CD4-positive, alpha-beta T cell treated with Interleukin-1 beta for 1 hour (primary cell): ENCODE measurements around the gene JARID2.

Source experiments
- DNase-seq, 2 donors: peaks; one replicate each; pipeline ENCODE4 v3.0.0-alpha.2; 2020 to 2022

JARID2 gene

DNA sequence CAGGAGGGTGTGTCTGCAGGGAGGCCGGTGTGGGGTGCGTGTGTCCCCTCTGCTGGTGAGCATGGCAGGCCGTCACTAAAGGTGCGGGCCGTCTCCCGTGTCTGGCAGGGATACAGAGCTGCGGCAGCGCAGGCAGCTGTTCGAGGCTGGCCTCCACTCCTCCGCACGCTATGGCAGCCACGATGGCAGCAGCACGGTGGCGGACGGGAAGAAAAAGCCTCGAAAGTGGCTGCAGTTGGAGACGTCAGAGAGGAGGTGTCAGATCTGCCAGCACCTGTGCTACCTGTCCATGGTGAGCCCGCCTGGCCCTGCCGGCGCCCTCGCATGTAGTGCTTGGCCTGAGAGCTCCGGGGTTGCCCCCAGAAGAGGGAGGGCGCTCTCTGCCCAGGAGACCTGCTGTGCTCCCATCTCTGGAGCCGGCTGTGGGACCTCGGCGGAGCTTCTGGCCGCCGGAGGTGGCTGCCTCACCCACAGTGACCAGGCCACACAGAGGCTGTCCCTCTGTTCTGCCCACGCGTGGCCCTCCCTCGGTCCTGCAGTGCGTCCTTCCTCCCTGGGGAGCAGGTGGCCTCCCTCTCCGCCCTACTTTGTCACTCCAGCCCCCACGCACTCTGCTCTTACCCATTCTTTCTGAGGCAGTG, 267.4 kb downstream of the JARID2 start:
- no peak for DNase-seq

DNA sequence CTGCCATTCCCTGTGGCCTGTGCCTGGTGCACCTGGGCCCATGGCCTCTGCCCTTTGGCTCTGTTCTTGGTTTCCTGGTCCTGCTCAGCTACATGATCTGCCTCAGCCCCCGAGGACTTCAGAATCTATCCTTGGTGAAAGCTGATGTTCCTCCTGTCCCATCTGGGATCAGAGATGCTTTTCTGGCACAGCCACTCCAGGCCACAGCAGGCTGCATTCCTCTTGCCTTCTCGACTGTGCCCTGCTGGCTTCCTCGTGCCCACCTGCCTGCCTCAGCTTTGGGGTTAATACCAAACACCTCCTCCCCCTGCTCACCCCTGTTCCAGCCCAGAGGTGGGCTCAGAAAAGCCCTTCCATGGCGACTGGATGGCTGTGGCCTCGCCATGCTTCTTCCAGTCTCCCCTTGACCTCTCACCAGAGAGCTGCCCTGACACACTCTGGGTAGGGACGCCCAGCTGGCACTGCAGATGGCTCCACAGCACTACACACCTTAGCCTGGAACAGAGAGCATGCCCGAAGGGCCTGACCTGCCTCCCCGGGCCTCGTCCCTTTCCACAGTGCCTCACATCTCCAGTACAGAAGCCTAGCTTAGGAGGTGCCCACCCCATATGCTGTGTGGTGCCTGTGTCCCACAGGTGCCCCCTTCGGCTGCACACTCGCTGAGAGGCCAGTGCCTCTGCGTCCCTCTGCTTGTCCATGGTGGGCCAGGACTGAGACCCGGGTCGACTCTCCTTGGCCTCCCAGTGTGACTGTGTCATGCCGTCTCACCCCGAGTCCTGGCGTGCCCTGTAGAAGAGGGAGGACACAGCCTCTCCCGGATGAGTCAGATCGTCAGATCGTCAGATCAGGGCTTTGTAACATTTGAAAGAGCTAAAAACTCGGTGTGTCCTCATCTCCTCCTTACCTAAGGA, 268.2 kb downstream of the JARID2 start:
- no peak for DNase-seq

DNA sequence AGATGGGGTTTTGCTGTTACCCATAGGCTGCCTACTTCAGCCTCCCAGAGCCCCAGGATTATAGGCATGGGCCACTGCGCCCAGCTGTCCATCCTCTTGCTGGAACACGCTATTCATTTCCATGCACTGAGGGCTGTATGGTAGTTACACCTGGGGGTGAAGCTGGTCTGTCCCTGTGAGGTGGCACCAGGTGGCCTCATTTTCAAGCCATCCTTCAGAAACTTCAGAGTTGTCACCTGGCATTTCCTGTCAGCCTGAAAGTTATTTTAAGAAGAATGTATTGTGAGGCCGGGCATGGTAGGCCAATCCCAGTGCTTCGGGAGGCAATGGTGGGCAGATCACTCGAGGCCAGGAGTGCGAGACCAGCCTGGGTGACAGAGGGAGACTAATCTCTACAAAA, 269.4 kb downstream of the JARID2 start:
- DNase-seq, result no peak

DNA sequence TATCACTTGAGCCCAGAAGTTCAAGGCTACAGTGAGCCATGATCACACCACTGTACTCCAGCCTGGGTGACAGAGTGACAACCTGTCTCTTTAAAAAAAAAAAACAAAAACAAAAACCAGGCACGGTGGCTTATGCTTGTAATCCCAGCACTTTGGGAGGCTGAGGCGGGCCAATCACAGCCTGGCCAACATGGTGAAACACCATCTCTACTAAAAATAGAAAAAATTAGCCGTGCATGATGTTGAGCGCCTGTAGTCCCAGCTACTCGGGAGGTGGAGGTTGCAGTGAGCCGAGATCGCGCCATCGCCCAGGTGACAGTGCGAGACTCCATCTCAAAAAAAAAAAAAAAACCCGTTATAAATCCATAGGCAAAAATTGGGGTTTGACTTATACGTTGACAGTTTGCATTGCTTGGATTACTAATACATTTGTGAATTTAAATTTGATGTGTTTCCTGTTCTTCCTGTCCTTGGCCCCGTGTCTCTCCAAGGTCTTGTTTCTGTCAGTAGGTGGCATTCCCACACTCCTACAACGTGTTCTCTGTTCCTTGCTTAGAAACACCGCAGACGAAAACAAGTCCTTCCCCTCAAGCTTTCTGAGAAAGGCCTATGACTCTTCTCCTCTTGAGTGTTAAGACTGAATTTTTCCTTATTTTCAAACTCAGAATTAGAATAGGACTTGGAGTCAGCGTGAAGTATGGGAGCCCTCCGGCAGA, 269.9 kb downstream of the JARID2 start:
- DNase-seq, result no peak

DNA sequence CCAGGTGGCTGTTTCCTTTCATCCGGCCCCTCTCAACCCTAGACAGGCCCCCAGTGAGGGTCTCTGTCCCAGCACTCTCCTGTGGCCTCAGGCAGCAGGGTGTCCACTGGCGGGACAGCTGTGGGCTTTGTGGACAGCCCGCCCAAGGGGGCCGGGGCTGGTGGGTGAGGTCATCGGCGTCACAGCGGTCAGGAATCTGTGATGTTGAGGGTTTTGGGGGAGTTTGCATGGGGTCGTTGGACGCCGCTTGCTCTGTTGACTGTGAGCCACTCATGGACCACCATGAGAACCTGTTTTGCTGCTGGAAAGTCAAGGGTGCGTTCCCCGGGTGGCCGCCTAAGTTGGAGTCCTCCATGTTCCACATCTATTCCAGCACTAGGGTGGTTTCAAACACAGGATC, 270.5 kb downstream of the JARID2 start:
- no peak for DNase-seq

DNA sequence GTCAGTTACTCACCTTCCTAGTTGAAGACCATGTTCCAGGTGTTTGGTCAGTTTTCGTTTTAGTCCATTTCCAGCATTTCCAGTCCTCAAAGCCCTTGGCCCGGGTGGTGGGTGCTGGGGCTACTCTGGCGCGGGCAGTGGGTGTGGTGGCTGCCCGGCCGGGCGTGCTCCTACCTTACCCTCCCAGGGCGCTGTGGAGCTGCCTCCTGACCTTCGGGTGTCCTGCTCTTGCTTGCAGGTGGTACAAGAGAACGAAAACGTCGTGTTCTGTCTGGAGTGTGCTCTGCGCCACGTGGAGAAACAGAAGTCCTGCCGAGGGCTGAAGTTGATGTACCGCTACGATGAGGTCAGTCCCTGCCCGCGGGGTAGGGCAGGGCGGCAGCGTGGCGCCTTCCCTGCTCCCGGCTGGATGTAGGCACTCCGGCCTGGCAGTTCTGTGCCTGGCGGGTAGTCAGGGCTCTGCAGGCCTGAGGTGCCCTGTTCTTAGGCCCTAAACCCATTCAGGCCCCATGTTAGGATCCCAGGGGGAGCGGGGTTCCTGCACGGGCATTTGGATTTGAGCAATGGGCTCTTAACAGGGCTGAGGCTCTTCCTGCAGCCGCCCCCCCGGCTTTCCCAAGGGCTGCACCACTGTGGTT, 271.2 kb downstream of the JARID2 start:
- DNase-seq, result no peak

DNA sequence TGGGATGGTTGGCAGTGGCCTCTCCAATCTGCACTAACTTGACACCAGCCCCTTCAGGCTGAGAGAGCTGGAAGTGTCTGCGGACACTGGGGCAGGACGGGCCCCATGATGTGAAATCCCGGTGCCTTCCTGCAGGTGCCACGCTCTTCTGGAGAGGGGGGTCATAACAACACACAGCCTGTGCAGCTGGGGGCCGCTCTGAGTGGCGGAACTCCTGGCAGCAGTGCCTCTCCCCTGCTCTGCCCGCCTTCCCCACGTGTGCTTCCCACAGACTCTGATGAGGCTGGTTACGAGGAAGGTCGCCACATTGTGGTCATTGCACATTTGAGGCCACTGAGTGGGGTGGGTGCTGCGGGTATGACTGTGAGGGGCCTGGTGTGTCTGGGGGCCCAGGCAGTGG, 271.7 kb downstream of the JARID2 start:
- DNase-seq, result no peak

DNA sequence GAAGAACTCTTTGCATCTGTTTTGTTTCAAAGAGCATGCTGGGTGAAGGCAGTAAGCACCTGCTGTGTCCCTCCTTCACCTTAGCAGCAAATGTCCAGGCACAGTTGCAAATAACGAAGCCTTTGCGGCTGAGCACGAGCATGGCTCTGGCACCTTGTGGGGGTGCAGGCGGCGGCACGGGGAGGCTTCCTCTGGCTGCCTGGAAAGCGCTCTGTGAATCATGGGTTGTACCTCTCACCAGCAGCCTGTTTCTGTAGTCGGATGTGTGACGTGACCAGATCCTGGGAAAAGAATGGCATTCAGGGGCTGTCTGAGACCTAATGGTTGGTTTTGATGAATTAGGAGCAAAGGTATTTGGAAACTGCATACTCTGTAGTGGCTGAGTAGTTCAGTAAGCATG, 272.2 kb downstream of the JARID2 start:
- DNase-seq, result no peak

DNA sequence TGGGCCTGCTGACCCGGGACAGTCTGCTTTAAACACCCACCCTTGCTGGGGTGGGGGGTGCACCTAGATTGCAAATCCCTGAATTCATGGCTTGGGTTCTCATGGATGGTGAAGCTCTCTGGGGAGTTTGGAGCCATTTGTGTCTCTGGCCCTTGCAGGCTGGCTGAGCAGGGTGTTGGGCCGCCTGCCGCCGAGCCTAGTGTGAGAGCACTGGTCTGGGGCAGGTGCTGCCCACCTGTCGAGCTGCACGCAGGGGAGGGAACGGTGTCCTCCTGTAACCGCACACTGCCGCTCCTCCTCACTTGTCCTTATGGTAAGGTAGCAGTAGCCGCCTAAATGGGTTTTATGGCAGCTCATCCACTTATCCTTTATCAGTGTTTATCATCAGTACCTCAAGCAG, 273.0 kb downstream of the JARID2 start:
- DNase-seq, result no peak

DNA sequence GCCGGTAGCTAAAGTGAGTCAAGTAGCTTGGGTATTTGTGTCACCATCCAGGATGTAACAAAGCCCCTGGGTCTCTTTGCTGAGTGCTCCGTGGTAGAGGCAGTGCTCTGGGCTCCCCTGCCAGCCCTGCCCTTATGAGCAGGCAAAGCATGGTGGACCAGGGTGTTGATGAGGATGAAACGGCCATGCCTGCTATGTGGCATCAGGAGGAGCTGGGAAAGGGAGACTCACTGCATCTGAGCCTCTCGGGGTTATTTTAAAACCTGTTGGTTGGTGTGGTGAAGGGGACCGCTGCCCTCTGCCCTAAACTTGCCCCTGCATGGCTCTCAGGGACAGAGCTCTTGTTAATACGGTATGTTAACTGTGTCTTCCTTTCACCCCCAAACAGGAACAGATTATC, 273.8 kb downstream of the JARID2 start:
- no peak for DNase-seq

DNA sequence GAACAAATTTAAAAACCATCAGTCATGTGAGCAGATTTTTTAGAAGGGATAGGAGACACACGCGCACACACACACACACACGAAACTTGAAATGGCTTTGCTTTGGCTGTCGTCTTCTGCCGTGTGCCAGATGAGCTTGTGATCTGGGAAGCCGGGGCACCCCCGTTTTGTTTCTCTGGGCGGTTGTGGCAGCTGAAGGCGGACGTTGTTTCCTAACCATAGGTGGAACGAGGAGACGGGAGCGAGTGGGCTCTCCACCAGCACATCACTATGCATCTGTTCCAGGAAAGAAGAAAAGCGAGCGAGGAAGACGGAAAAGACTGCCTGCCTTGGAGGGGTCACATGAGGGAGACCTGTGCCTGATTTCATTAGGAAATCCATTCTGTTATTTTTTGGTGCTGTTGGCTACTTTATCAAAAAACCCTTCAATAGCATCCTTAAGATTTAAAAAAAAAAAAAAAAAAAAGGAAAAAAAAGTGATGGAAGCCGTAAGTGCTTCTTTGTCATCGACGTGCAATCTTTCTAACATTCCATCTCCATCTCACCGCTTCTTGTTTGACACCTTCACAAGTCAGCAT, 274.8 kb downstream of the JARID2 start:
- DNase-seq, result no peak

DNA sequence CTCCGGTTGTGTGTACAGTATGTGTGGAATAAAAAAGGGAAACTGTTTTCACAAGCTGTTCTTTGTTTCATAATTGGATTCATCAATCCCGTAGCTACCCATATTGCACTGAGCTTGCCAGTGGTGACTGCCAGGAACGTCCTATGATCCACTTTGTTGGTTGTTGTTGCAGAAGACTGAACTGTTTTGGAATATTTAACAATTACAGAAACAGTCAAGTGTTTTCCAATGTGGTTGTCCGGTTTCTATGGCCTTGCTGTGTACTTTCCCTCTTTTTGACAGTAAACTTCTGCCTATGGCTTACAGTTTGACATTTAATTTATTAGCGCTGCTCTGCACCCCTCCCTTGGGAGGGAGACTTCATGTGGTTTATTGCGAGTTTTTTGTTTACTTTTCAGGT, 275.7 kb downstream of the JARID2 start:
- no peak for DNase-seq

DNA sequence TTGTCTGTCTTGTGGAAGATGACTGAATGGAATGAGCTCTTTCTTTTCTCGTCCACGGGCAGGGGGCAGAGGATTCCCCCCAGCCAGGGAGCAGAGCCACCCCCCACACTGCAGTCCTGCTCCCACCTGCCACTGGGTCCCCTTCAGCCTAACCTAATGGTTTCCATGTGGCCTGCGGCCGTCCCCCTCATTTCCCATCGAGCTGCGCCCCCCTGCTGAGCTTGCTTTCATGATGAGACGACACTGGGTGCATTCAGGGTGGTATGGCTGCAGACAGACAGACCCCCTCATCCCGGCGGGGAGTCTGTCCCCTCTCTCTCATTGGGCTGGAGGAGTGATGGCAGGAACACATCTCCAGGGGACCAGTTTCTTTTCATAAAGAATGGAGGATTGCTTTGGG, 276.2 kb downstream of the JARID2 start:
- DNase-seq, result no peak

DNA sequence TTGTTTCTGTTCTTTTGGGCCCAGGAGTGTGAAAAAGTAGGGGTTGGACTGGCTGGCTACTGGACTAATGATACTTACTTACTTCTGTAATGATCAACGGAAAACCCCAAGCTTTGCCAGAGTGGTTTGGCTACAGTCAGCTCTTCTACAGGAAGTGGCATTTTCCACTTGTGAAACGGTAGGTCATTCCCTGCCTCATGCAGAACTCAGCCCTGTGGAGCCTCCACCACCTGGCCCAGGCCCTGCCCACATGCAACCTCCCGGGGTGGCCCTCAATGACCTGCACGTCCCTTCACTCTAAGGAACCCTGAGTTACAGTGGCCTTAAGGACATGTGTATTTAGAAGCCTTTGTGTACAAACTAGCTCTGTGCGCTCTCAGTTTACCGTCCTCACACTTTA, 276.6 kb downstream of the JARID2 start:
- no peak for DNase-seq

DNA sequence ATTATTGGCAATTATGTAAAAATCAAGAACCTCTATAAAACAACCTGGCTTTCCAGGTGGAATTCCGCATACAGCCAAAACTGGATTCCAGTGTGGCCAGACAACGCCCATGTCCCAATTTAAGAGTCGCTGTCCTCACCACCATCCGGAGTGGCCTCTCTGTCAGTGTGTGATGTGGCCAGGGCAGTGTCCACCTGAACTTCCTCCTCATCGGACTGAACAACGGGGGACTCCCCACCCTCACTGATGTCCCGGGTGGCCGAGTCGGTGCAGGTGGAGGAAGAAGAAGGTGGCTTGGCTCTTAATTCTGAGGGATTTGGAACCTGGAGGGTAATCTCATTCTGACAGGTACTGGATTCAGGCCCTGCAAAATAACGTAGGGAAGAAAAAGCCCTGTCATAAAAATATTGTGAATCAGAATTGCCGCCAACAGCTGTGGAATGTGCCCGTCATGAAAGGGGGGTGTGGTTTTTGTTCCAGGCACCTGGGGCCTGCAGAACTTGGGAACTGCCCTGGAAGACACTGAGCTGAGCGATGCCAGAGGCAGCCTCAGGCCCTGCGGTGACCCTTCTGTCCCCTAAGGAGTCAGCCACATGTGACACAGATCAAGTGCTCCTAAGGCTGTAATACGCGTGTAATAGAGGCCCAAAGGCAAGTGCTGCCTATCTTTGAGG, 277.1 kb downstream of the JARID2 start:
- DNase-seq, result no peak

DNA sequence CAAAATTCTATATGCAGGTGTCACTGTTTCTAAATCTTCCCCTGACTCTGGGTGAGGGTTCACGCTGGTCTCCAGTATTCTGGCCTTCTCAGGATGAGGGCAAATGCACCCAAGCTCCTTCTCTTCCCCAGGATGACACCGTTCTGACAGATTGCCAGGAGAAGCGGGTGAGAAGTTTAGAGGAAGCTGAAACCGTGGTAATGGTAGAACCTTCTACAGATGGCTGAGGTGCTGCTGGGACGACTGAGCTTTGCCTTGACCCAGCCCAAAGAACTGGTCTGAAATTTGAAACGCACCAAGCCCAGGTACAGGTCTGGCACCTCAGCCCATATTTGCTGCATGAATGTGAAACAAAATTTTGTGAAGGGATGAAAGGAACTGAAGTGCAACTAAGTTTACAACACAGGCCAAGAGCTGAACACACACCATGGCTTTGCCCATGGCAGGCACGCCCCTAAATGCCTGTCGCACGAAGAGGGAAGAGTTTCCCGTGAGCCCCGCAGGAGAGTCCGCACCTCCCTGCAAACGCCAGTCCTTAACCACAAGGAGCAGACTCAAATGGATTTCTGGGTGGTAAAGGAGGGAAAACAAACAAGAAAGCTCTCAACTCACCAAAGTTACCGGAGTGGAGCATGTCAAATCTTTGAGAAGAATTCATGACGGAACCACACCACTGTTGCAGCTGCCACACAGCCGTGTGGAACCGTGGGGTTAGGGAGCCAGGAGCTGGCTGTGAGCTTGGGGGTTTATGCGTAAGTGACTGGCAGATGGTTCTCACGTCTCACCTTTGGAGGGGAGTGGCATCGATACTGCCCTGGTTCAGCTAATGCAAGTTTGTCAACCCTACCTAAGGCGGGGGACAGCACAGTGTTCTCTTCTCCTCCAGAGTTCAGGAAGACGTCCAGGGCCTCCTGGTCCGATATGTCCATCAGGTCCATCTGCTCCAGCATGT, 278.1 kb downstream of the JARID2 start:
- no peak for DNase-seq

DNA sequence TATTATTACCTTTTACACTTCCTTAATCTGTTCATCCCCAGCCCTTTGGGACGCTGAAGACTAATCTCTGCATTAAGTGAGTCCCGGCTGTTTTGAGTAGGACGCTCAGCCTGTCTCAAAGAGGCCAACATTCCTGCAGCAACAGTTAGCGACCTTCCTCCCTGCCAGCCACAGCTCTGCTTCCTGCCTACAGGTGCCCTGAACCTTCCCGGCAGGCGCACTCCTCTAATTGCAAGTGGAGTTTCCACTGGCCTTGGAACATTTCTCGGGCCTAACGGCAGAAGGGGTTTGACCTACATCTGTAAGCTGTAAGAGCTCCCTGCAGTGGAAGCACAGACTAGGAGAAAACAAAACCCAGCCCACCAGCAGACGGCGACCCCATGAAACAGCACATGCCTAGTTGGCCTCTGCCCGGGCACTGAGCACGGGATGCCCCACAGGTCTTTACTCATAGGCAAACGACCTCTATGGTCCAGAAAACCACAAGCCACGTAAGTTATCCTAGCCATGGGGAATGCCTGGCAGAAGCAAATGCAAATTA, 279.1 kb downstream of the JARID2 start:
- DNase-seq, result no peak

DNA sequence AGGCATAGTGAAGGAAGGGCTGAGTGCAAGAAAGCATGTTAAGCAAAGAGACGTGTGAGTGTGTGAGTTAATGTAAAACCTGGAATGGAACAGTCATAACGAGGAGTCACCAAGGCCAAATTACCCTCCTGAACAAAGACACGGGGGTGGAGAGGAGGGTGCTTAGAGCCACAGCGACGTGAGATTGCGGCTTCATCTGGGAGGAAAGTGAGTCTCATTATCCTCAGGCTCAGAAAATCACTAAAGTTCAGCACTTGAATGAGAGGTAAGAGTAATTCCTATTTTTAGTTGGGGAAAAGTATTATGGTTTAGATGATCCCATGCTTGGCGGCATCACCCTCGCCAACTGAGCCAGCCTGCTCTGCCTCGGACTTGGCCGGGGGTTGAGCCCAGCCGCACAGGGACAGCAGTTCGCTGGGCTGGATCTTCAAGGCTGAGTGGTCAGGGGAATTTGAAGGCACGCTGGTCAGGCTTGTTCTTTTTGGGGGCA, 280.4 kb downstream of the JARID2 start:
- no peak for DNase-seq

DNA sequence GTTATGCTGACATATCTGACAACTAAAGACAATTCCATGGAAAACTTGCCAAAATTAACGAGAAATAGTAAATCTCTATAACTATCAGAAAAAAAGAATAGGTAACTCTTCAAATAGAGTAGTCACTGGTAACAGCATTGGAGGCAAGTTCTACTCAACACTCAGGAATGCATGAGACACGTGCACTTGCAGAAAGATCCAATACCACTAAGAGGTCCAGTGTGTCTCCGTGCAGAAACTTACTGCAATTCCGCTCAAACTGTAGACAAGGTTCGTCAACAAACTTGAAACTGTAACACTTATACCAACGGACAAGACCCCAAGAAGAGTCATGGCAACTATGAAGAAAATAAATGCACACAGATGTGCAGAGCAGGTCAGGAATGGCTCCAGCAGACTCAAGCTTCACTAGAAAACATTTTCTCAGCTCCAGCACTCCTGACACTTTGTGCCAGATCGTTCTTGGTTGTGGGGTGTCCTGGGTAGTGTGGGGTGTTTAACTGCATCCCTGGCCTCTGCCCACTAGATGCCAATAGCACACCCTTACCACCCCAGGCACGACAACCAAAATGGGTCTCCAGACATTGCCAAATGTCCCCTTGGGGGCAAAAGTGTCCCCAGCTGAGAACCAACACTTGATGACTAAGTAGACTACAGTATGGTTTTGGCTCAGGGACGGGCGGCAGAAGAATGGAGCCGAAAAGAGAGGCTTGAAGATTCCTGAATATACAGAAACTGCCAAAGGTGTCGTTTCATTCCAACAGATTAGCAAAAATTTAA, 282.2 kb downstream of the JARID2 start:
- no peak for DNase-seq

DNA sequence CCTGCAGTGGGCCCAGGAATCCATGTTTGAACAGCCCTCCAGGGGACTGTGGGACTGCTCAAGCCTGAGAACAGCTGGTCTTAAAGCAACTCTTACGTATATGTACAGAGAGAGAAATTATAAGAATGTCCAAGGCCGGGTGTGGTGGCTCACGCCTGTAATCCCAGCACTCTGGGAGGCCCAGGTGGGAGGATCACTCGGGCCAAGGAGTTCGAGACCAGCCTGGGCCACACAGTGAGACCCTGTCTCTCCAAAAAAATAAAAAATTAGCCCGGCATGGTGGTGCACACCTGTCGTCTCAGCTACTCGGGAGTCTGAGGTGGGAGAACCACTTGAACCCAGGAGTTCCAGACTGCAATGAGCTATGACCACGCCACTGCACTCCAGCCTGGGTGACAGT, 283.0 kb downstream of the JARID2 start:
- DNase-seq, result no peak
